Panc1 (cell line): ENCODE measurements around the gene RASGRF2. TPM values are rescaled to one million over a fixed set of nuclear protein-coding genes. Genes with fewer than 3 reads are reported as not detected.

ENCODE experiments used
- ATAC-seq: fragments of 200-7000 bp; cut with Tn5 transposase; 2 replicates; pipeline ENCODE4 v1.9.1; 2020; ENCODE audit warnings: mild to moderate bottlenecking, moderate library complexity
- BruUV-seq: library from RNA; stranded (reverse); fragments of 400-500 nt; replicated peaks from 2 replicates; lab custom pipeline; 2021; lab: Mats Ljungman, UMichigan
- CTCF ChIA-PET: fragments of 300-600 bp; sonication (Branson Sonifier 250); formaldehyde crosslinking; loops from one replicate; lab custom pipeline; 2022; ENCODE audit warnings: antibody characterized with exemption; lab: Charles Lee
- POLR2A ChIA-PET: fragments of 300-600 bp; sonication (Branson Sonifier 250); formaldehyde crosslinking; loops from one replicate; lab custom pipeline; 2022; ENCODE audit warnings: antibody characterized with exemption; lab: Charles Lee
- DNase-seq: peaks from one replicate; pipeline ENCODE4 v3.0.0-alpha.2; 2010; ENCODE audit warnings: low read depth, low spot score
- H3K27ac ChIP-seq: 2 replicates; pipeline ENCODE4 v1.5.1; 2011; ENCODE audit warnings: mild to moderate bottlenecking, low read length, inconsistent platforms
- H3K27me3 ChIP-seq: fragments of 200-500 bp; sonication (Bioruptor generic); 2 replicates; pipeline ENCODE4 v1.6.0; 2014; ENCODE audit warnings: low read length, inconsistent platforms; ENCODE audit not compliant: control insufficient read depth, insufficient read depth
- H3K36me3 ChIP-seq: fragments of 200-500 bp; sonication (Bioruptor generic); 2 replicates; pipeline ENCODE4 v1.5.1; 2014; ENCODE audit warnings: inconsistent platforms, mild to moderate bottlenecking, low read length, moderate library complexity; ENCODE audit not compliant: control insufficient read depth, insufficient read depth
- H3K4me1 ChIP-seq: 2 replicates; pipeline ENCODE4 v1.5.1; 2011; ENCODE audit warnings: inconsistent platforms, mild to moderate bottlenecking, low read length, moderate library complexity; ENCODE audit not compliant: control insufficient read depth, insufficient read depth
- H3K4me3 ChIP-seq, 2 experiments: 2 replicates each; pipeline ENCODE4 v1.5.1; 2011 to 2012; ENCODE audit warnings: low read depth in 2 of 2, low read length in 2 of 2, mild to moderate bottlenecking in 2 of 2, inconsistent platforms in 1 of 2, moderate library complexity in 1 of 2
- H3K9me3 ChIP-seq: fragments of 200-500 bp; sonication (Bioruptor generic); 2 replicates; pipeline ENCODE4 v1.5.1; 2014; ENCODE audit warnings: low read depth, mild to moderate bottlenecking, inconsistent platforms, low read length, moderate library complexity; ENCODE audit not compliant: control insufficient read depth, insufficient read depth
- CTCF ChIP-seq: fragments of 450-650 bp; IDR thresholded peaks from 2 replicates; pipeline ENCODE4 v1.5.1; 2017; ENCODE audit warnings: mild to moderate bottlenecking
- POLR2AphosphoS5 ChIP-seq: IDR thresholded peaks from 2 replicates; pipeline ENCODE4 v1.6.1; 2012; ENCODE audit warnings: mild to moderate bottlenecking, low read depth, low read length, moderate library complexity
- REST ChIP-seq, 2 experiments: IDR thresholded peaks; 2 replicates each; pipeline ENCODE4 v1.6.1; 2011 to 2012; ENCODE audit warnings: low read depth in 2 of 2, control low read depth in 1 of 2, low read length in 1 of 2, mild to moderate bottlenecking in 1 of 2, moderate library complexity in 1 of 2; ENCODE audit not compliant: insufficient read depth in 1 of 2
- SIN3A ChIP-seq: IDR thresholded peaks from 2 replicates; pipeline ENCODE4 v1.6.1; 2012; ENCODE audit warnings: low read depth, mild to moderate bottlenecking, low read length, moderate library complexity, borderline replicate concordance; ENCODE audit not compliant: insufficient read depth
- TCF7L2 ChIP-seq: IDR thresholded peaks from 2 replicates; pipeline ENCODE4 v1.6.1; 2011; ENCODE audit warnings: mild to moderate bottlenecking, low read depth, low read length, inconsistent platforms
- in situ Hi-C: cut with HindIII; loops from 2 replicates; pipeline ENCODE4 v1.10.0; 2016; ENCODE audit warnings: low sequenced_read_pairs, low pct_unique_long_range_greater_than_20kb
- intact Hi-C: fragments of 100-400 bp; cut with micrococcal nuclease; formaldehyde crosslinking; loops from one replicate; pipeline ENCODE4 v1.10.0; 2022; ENCODE audit not compliant: unreplicated experiment
- total RNA-seq: library from RNA; stranded (reverse); gene quantifications from one replicate; pipeline ENCODE4 v1.2.1, GENCODE V29; 2021; ENCODE audit not compliant: unreplicated experiment

RASGRF2 gene
- total RNA-seq, 1 experiment from 2014 or later = 4.7 TPM

GRCh38 chr5:80919678-80920196, 40.4 kb upstream of the RASGRF2 start:
- H3K4me1 ChIP-seq = no peaks in the 10 kb centered on the region
- in situ Hi-C loops = no loop called here
- no TSS peak for BruUV-seq
- no peak overlapping the region for H3K27ac ChIP-seq
- H3K36me3 ChIP-seq = no peaks in the 10 kb centered on the region
- ATAC-seq (no peak), DNase-seq (no peak)
- TF ChIP-seq REST (IDR thresholded peaks at IDR 0.05; ENCODE audit: insufficient read depth in 1 of 2, low read depth in 2 of 2, low read length in 1 of 2) (no peak), SIN3A (no peak), TCF7L2 (no peak), POLR2AphosphoS5 (no peak), CTCF (no peak)
- intact Hi-C loops = no loop called here
- H3K9me3 ChIP-seq = no peaks in the 10 kb centered on the region
- H3K27me3 ChIP-seq = no peaks in the 10 kb centered on the region
- H3K4me3 ChIP-seq = no peak overlapping the region
- POLR2A ChIA-PET = no interaction called here
- CTCF ChIA-PET = no interaction called here

- CTCF ChIA-PET = no interaction called here
- no peaks in the 10 kb centered on the region for H3K27me3 ChIP-seq
- no peaks in the 10 kb centered on the region for H3K9me3 ChIP-seq
- no peaks in the 10 kb centered on the region for H3K36me3 ChIP-seq
- in situ Hi-C loops (no loop called here), intact Hi-C loops (no loop called here)
- no peak for ATAC-seq
- TF ChIP-seq TCF7L2 (no peak), SIN3A (no peak), REST (IDR thresholded peaks at IDR 0.05; ENCODE audit: insufficient read depth in 1 of 2, low read depth in 2 of 2, low read length in 1 of 2) (no peak)
- POLR2A ChIA-PET = no interaction called here
- no peak overlapping the region for H3K4me3 ChIP-seq
- no TSS peak for BruUV-seq
- H3K27ac ChIP-seq = no peak overlapping the region
- no peaks in the 10 kb centered on the region for H3K4me1 ChIP-seq
- no peak for DNase-seq
These were observed 39.8 kb upstream of the RASGRF2 start for GRCh38 chr5:80920333-80920732.
